ENCODE results near the gene GNG7. TPM values are rescaled to one million over a fixed set of nuclear protein-coding genes. Genes with fewer than 3 reads are reported as not detected.
"Not testable (repeated sequence)": the region's sequence is repeated elsewhere in the genome, so short reads cannot be mapped to it uniquely, and the experiment has no call there.

The GNG7 gene
- total RNA-seq, 2 experiments from 2014 or later: 1.1 to 1.2 TPM

- H3K9me3 Mint-ChIP-seq: no peaks in the 10 kb centered on the region
- ChIA-PET CTCF (interaction anchor here (1.8 kb wide), 1 partner anchor 21 kb away, joined by 4 read pairs; no protein-coding TSS in a partner anchor), POLR2A (no interaction called here)
- DNase-seq: no peak
- H3K27me3 Mint-ChIP-seq: no peaks in the 10 kb centered on the region
- no peak overlapping the region for H3K4me3 Mint-ChIP-seq
- no peaks in the 10 kb centered on the region for H3K36me3 Mint-ChIP-seq (ENCODE audit: low read depth)
- no peak overlapping the region for H3K27ac Mint-ChIP-seq
- no peaks in the 10 kb centered on the region for H3K4me1 Mint-ChIP-seq
Observed at GRCh38 chr19:2523630-2524311, 178.7 kb downstream of the GNG7 start.

- Mint-ChIP-seq H3K4me3 (no peak overlapping the region), H3K27ac (no peak overlapping the region), H3K9me3 (no peaks in the 10 kb centered on the region), H3K4me1 (peaks cover 8% of the 10 kb centered on the region), H3K36me3 (ENCODE audit: low read depth) (no peaks in the 10 kb centered on the region), H3K27me3 (no peaks in the 10 kb centered on the region)
- DNase-seq: no peak
- ChIA-PET POLR2A (no interaction called here), CTCF (no interaction called here)
Observed at GRCh38 chr19:2519482-2519881, 183.0 kb downstream of the GNG7 start.

- H3K27ac Mint-ChIP-seq; H3K27me3 Mint-ChIP-seq; H3K36me3 Mint-ChIP-seq (ENCODE audit: low read depth); H3K4me3 Mint-ChIP-seq; H3K9me3 Mint-ChIP-seq; POLR2A ChIA-PET; H3K4me1 Mint-ChIP-seq; DNase-seq: not testable (repeated sequence)
- CTCF ChIA-PET: interaction anchor here (0.9 kb wide), 1 partner anchor 10 kb away, joined by 3 read pairs; no protein-coding TSS in a partner anchor
Observed at GRCh38 chr19:2518856-2519255, 183.6 kb downstream of the GNG7 start.

- ChIA-PET POLR2A (no interaction called here), CTCF (interaction anchor here (0.9 kb wide), 1 partner anchor 11 kb away, joined by 3 read pairs; no protein-coding TSS in a partner anchor)
- Mint-ChIP-seq H3K9me3 (no peaks in the 10 kb centered on the region), H3K27ac (peak overlapping the region; percentile 31), H3K4me3 (no peak overlapping the region), H3K4me1 (peaks cover 8% of the 10 kb centered on the region), H3K27me3 (no peaks in the 10 kb centered on the region), H3K36me3 (ENCODE audit: low read depth) (no peaks in the 10 kb centered on the region)
- no peak for DNase-seq
Observed at GRCh38 chr19:2517881-2518601, 184.5 kb downstream of the GNG7 start.

- no peak overlapping the region for H3K4me3 Mint-ChIP-seq
- no peak overlapping the region for H3K27ac Mint-ChIP-seq
- ChIA-PET POLR2A (no interaction called here), CTCF (no interaction called here)
- no peaks in the 10 kb centered on the region for H3K27me3 Mint-ChIP-seq
- H3K36me3 Mint-ChIP-seq (ENCODE audit: low read depth): no peaks in the 10 kb centered on the region
- H3K4me1 Mint-ChIP-seq: peaks cover 8% of the 10 kb centered on the region
- DNase-seq: no peak
- no peaks in the 10 kb centered on the region for H3K9me3 Mint-ChIP-seq
Observed at GRCh38 chr19:2516727-2517126, 185.8 kb downstream of the GNG7 start.

GRCh38 chr19:2514981-2515518 lies 187.4 kb downstream of the GNG7 start:
- peaks cover 8% of the 10 kb centered on the region for H3K4me1 Mint-ChIP-seq
- H3K36me3 Mint-ChIP-seq (ENCODE audit: low read depth): no peaks in the 10 kb centered on the region
- POLR2A ChIA-PET: no interaction called here
- no peaks in the 10 kb centered on the region for H3K9me3 Mint-ChIP-seq
- CTCF ChIA-PET: interaction anchor here (0.6 to 1.1 kb wide), 2 partner anchors 33 to 38 kb away, joined by 3 to 7 read pairs; no protein-coding TSS in a partner anchor
- no peak for DNase-seq
- no peak overlapping the region for H3K27ac Mint-ChIP-seq
- no peak overlapping the region for H3K4me3 Mint-ChIP-seq
- no peaks in the 10 kb centered on the region for H3K27me3 Mint-ChIP-seq

- POLR2A ChIA-PET: no interaction called here
- H3K4me1 Mint-ChIP-seq: peaks cover 7% of the 10 kb centered on the region
Observed at GRCh38 chr19:2512523-2513431, 189.7 kb downstream of the GNG7 start.

GRCh38 chr19:2511991-2512390 lies 190.5 kb downstream of the GNG7 start:
- no peak overlapping the region for H3K4me3 Mint-ChIP-seq
- no peaks in the 10 kb centered on the region for H3K36me3 Mint-ChIP-seq (ENCODE audit: low read depth)
- no peak overlapping the region for H3K27ac Mint-ChIP-seq
- ChIA-PET CTCF (interaction anchor here (0.6 to 0.9 kb wide), 2 partner anchors 8 to 324 kb away, joined by 3 to 4 read pairs; no protein-coding TSS in a partner anchor), POLR2A (no interaction called here)
- peaks cover 2% of the 10 kb centered on the region for H3K27me3 Mint-ChIP-seq
- H3K9me3 Mint-ChIP-seq: no peaks in the 10 kb centered on the region
- DNase-seq: no peak
- H3K4me1 Mint-ChIP-seq: peaks cover 15% of the 10 kb centered on the region

More at GRCh38 chr19:2512523-2513431, 189.7 kb downstream of the GNG7 start:
- Mint-ChIP-seq H3K27me3 (no peaks in the 10 kb centered on the region), H3K4me3 (no peak overlapping the region), H3K9me3 (no peaks in the 10 kb centered on the region), H3K36me3 (ENCODE audit: low read depth) (no peaks in the 10 kb centered on the region), H3K27ac (no peak overlapping the region)
- DNase-seq: no peak
- CTCF ChIA-PET: interaction anchor here (0.6 to 0.9 kb wide), 2 partner anchors 9 to 323 kb away, joined by 3 to 4 read pairs; no protein-coding TSS in a partner anchor

GRCh38 chr19:2511570-2511969 lies 190.9 kb downstream of the GNG7 start:
- POLR2A ChIA-PET: no interaction called here
- H3K4me1 Mint-ChIP-seq: peaks cover 17% of the 10 kb centered on the region

GRCh38 chr19:2509096-2509495 lies 193.4 kb downstream of the GNG7 start:
- Mint-ChIP-seq H3K36me3 (ENCODE audit: low read depth) (no peaks in the 10 kb centered on the region), H3K4me1 (peaks cover 21% of the 10 kb centered on the region), H3K27ac (no peak overlapping the region), H3K4me3 (no peak overlapping the region), H3K27me3 (peaks cover 2% of the 10 kb centered on the region), H3K9me3 (no peaks in the 10 kb centered on the region)
- ChIA-PET POLR2A (no interaction called here), CTCF (no interaction called here)
- no peak for DNase-seq

More at GRCh38 chr19:2511570-2511969, 190.9 kb downstream of the GNG7 start:
- CTCF ChIA-PET: interaction anchor here (0.9 kb wide), 1 partner anchor 8 kb away, joined by 3 read pairs; no protein-coding TSS in a partner anchor
- no peaks in the 10 kb centered on the region for H3K9me3 Mint-ChIP-seq
- H3K36me3 Mint-ChIP-seq (ENCODE audit: low read depth): no peaks in the 10 kb centered on the region
- peaks cover 2% of the 10 kb centered on the region for H3K27me3 Mint-ChIP-seq
- DNase-seq: no peak
- H3K4me3 Mint-ChIP-seq: no peak overlapping the region
- no peak overlapping the region for H3K27ac Mint-ChIP-seq

- DNase-seq: peak; percentile 63
- ChIA-PET POLR2A (no interaction called here), CTCF (interaction anchor here (0.7 kb wide), 1 partner anchor 44 kb away, joined by 4 read pairs; no protein-coding TSS in a partner anchor)
- H3K4me1 Mint-ChIP-seq: peaks cover 36% of the 10 kb centered on the region
- peak overlapping the region; percentile 89 for H3K27ac Mint-ChIP-seq
- H3K4me3 Mint-ChIP-seq: peak overlapping the region; percentile 44
- no peaks in the 10 kb centered on the region for H3K9me3 Mint-ChIP-seq
- no peaks in the 10 kb centered on the region for H3K36me3 Mint-ChIP-seq (ENCODE audit: low read depth)
- peaks cover 2% of the 10 kb centered on the region for H3K27me3 Mint-ChIP-seq
Observed at GRCh38 chr19:2507109-2507508, 195.4 kb downstream of the GNG7 start.

GRCh38 chr19:2506656-2507055 lies 195.8 kb downstream of the GNG7 start:
- H3K9me3 Mint-ChIP-seq; CTCF ChIA-PET; H3K4me3 Mint-ChIP-seq; H3K27me3 Mint-ChIP-seq; DNase-seq; POLR2A ChIA-PET; H3K36me3 Mint-ChIP-seq (ENCODE audit: low read depth): not testable (repeated sequence)
- Mint-ChIP-seq H3K27ac (peak overlapping the region; percentile 89), H3K4me1 (peaks cover 36% of the 10 kb centered on the region)

Data from activated CD4-positive, alpha-beta T cell treated with anti-CD3 and anti-CD28 coated beads, Interleukin-2, amount 10 ng/mL, durations not matched to agents 7 days and 5 days (primary cell).